ENCODE results near the gene MYO16. TPM values are rescaled to one million over a fixed set of nuclear protein-coding genes. Genes with fewer than 3 reads are reported as not detected.
A peak's percentile ranks its signal among the peaks of the same experiment; 100 is the strongest.

MYO16 gene
- total and polyA plus RNA-seq, 12 donors = 0.56 to 2.4 (median 1.4) TPM

DNA sequence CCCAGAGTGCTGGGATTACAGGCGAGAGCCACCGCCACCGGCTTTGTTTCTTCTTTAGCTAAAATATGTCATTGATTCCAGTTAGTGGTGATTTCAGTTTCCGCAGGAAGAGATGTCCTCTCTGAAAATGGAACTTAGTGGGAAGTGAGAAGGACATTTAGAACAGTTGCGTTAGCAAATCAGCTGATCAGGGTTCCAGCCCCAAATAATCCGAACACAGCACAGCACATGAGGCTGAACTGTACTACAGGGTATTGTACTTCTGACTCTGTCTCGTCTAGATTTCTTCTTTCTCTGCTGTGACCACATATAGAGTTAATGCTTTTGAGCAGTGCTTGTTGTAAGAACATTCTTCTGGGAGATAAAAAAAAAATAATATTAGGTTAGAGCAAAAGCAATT, 314.4 kb downstream of the MYO16 start:
- intact Hi-C loops (cut with DNase I) = no loop called here
- H3K27ac ChIP-seq = no peak overlapping the region
- WGBS, 4 donors = 87 to 91% (median 88%) methylated on average over 7 of the region's 7 CpGs
- H3K36me3 ChIP-seq (replicated peaks in 1 of 2) = no peaks in the 10 kb centered on the region
- H3K4me3 ChIP-seq = no peak overlapping the region
- H3K9me3 ChIP-seq (replicated peaks in 1 of 3) = no peaks in the 10 kb centered on the region
- TF ChIP-seq, protein P1, sequence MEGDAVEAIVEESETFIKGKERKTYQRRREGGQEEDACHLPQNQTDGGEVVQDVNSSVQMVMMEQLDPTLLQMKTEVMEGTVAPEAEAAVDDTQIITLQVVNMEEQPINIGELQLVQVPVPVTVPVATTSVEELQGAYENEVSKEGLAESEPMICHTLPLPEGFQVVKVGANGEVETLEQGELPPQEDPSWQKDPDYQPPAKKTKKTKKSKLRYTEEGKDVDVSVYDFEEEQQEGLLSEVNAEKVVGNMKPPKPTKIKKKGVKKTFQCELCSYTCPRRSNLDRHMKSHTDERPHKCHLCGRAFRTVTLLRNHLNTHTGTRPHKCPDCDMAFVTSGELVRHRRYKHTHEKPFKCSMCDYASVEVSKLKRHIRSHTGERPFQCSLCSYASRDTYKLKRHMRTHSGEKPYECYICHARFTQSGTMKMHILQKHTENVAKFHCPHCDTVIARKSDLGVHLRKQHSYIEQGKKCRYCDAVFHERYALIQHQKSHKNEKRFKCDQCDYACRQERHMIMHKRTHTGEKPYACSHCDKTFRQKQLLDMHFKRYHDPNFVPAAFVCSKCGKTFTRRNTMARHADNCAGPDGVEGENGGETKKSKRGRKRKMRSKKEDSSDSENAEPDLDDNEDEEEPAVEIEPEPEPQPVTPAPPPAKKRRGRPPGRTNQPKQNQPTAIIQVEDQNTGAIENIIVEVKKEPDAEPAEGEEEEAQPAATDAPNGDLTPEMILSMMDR (IDR thresholded peaks at IDR 0.05) = no peak
- TF ChIP-seq POLR2A (IDR thresholded peaks at IDR 0.05) = no peak
- no peaks in the 10 kb centered on the region for H3K4me1 ChIP-seq (replicated peaks in 1 of 2)
- DNase-seq = no peak
- H3K27me3 ChIP-seq = no peaks in the 10 kb centered on the region

DNA sequence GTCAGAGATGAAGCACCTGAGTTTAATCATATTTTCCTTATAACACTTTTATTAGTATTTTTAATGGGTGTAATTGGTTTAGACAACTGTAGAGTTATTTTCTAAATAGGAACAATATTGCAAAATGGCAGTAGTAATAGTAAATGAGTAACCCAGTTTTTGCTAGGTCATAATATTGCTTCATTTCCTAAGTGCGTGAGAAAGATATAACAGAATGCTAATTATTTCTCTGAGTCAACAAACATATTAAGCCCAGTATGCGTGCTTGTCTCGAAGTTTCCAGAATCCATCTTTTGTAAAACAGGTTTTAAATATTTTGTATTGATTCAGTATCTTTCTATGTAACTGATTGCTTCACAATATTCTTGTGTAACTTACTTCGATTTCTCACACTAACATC, 315.3 kb downstream of the MYO16 start:
- Histone ChIP-seq H3K4me1 (replicated peaks in 1 of 2) (no peaks in the 10 kb centered on the region), H3K27ac (no peak overlapping the region), H3K9me3 (replicated peaks in 1 of 3) (no peaks in the 10 kb centered on the region), H3K36me3 (replicated peaks in 1 of 2) (no peaks in the 10 kb centered on the region), H3K27me3 (no peaks in the 10 kb centered on the region), H3K4me3 (no peak overlapping the region)
- TF ChIP-seq, protein P1 (IDR thresholded peaks at IDR 0.05) = no peak
- no peak for TF ChIP-seq POLR2A (IDR thresholded peaks at IDR 0.05)
- 80 to 84% (median 82%) methylated on average over 4 of the region's 4 CpGs for WGBS, 4 donors
- no peak for DNase-seq
- intact Hi-C loops (cut with DNase I) = no loop called here

DNA sequence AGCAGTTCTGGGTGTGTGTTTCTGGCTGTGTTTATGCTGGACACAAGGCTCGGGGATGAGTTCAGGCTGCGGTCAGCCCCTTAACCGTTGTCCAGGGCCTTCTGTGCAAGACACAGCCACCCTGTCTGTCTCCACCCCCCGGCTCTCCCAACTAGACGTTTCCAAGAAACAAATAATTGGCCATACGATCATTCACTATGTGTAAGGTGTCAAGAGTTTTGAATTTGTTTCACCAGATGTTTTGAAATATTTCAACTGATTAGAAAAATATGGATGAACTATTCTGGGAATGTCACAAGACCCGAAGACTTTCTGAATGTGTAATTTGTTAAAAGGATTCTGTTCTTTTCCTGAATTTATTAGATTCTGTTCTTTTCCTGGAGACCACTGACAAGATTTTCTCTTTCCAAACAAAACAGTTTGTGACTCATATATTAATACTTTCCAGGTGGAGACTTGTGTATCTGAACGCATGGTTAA, 318.2 kb downstream of the MYO16 start:
- H3K4me1 ChIP-seq (replicated peaks in 1 of 2) = no peaks in the 10 kb centered on the region
- H3K27me3 ChIP-seq = no peaks in the 10 kb centered on the region
- 60 to 78% (median 71%) methylated on average over 8 of the region's 8 CpGs for WGBS, 4 donors
- no peaks in the 10 kb centered on the region for H3K36me3 ChIP-seq (replicated peaks in 1 of 2)
- DNase-seq = peak in 2 of 7 donors; percentile 13 to 40
- intact Hi-C loops (cut with DNase I) = no loop called here
- TF ChIP-seq POLR2A (IDR thresholded peaks at IDR 0.05) = no peak
- TF ChIP-seq, protein P1 (IDR thresholded peaks at IDR 0.05) = no peak
- no peaks in the 10 kb centered on the region for H3K9me3 ChIP-seq (replicated peaks in 1 of 3)
- no peak overlapping the region for H3K27ac ChIP-seq
- no peak overlapping the region for H3K4me3 ChIP-seq

DNA sequence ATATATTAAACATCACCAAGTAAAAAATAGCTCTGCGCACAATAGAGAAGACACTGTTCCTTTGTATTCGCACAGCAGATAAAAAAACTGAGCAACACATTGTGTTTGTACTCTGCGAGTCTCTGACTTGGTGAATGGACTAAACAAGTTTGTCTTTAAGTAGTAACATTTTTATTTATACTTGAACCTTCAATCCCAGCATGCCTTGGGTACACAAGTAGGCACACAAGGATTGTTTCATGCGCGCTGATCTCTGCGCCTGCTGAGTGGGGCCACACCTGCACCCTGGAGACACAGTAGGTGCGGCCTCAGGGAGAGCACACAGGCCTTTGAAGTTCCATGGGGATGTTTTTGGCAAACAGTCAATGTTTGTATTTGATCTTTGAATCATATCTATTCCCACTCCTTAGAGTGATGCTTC, 318.9 kb downstream of the MYO16 start:
- WGBS, 4 donors = 81 to 93% (median 91%) methylated on average over 6 to 7 of the region's 7 CpGs
- no peaks in the 10 kb centered on the region for H3K4me1 ChIP-seq (replicated peaks in 1 of 2)

More for the DNA sequence above, 318.9 kb downstream of the MYO16 start:
- intact Hi-C loops (cut with DNase I) = no loop called here
- Histone ChIP-seq H3K36me3 (replicated peaks in 1 of 2) (no peaks in the 10 kb centered on the region), H3K27ac (peak overlapping the region in 1 of 5 donors; percentile 8), H3K9me3 (replicated peaks in 1 of 3) (no peaks in the 10 kb centered on the region), H3K27me3 (no peaks in the 10 kb centered on the region), H3K4me3 (no peak overlapping the region)
- DNase-seq = no peak
- TF ChIP-seq, protein P1 (IDR thresholded peaks at IDR 0.05) = no peak
- TF ChIP-seq POLR2A (IDR thresholded peaks at IDR 0.05) = no peak
